Subcutaneous adipose tissue (tissue), 4 donors: ENCODE measurements around the gene LBH. TPM values are rescaled to one million over a fixed set of nuclear protein-coding genes. Genes with fewer than 3 reads are reported as not detected.

Source experiments
- total RNA-seq, 4 donors: library from RNA; depleted of rRNA; stranded (reverse); fragments of >200 nt; gene quantifications; one replicate each; pipeline ENCODE4 v1.1.0, GENCODE V29; 2016
- TF ChIP-seq, protein P1 (sequence below): fragments of 450-650 bp; IDR thresholded peaks from one replicate; pipeline ENCODE4 v1.5.1; 2016; ENCODE audit warnings: low read depth, mild to moderate bottlenecking, control low read depth, antibody characterized with exemption, moderate library complexity

LBH gene
- total RNA-seq, 4 donors from 2014 or later: 11.7 to 16.3 (median 12.5) TPM

- TF ChIP-seq, protein P1, sequence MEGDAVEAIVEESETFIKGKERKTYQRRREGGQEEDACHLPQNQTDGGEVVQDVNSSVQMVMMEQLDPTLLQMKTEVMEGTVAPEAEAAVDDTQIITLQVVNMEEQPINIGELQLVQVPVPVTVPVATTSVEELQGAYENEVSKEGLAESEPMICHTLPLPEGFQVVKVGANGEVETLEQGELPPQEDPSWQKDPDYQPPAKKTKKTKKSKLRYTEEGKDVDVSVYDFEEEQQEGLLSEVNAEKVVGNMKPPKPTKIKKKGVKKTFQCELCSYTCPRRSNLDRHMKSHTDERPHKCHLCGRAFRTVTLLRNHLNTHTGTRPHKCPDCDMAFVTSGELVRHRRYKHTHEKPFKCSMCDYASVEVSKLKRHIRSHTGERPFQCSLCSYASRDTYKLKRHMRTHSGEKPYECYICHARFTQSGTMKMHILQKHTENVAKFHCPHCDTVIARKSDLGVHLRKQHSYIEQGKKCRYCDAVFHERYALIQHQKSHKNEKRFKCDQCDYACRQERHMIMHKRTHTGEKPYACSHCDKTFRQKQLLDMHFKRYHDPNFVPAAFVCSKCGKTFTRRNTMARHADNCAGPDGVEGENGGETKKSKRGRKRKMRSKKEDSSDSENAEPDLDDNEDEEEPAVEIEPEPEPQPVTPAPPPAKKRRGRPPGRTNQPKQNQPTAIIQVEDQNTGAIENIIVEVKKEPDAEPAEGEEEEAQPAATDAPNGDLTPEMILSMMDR: no peak
These were observed 62.8 kb downstream of the LBH start for GRCh38 chr2:30294133-30294532.

GRCh38 chr2:30296496-30296895 is 65.2 kb downstream of the LBH start:
- TF ChIP-seq, protein P1: no peak

GRCh38 chr2:30298302-30298701 is 67.0 kb downstream of the LBH start:
- TF ChIP-seq, protein P1: no peak

- TF ChIP-seq, protein P1: no peak
These were observed 68.8 kb downstream of the LBH start for GRCh38 chr2:30300122-30300455.

GRCh38 chr2:30300456-30301221 is 69.3 kb downstream of the LBH start:
- TF ChIP-seq, protein P1: no peak

DNA sequence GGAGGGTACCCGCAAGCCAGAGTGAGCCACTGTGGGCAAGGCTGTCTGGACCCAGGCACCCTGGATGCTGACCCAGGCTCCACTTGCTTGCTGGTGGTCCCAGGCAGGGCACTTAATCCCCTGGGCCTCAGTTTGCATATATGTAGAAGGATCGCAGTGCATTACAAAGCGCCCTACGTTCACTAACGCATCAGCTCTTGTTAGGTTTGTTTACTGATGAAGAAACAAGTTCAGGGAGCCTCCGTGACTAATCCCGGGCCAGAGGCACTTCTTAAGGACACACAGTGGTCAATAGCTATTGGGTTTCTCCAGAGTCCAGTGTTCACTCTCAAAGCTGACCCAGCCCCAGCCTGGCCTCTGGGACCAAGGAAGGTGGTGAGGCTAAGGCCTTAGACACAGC is 70.2 kb downstream of the LBH start:
- TF ChIP-seq, protein P1: no peak

GRCh38 chr2:30302566-30302965 is 71.2 kb downstream of the LBH start:
- TF ChIP-seq, protein P1: no peak
